Naive thymus-derived CD4-positive, alpha-beta T cell (primary cell): Measurements from ENCODE around the gene MTCH1. TPM values are rescaled to one million over a fixed set of nuclear protein-coding genes. Genes with fewer than 3 reads are reported as not detected.

Experiments used
- ATAC-seq: fragments of 150-1000 bp; cut with Tn5 transposase; 2 replicates; pipeline ENCODE4 v1.10.0; 2021; ENCODE audit warnings: mild to moderate bottlenecking, moderate library complexity
- CTCF ChIA-PET: fragments of 350-600 bp; sonication (Branson Sonifier 250); formaldehyde crosslinking; loops from one replicate; lab custom pipeline; 2021; ENCODE audit warnings: antibody characterized with exemption; lab: Charles Lee
- POLR2A ChIA-PET: fragments of 350-600 bp; sonication (Branson Sonifier 250); formaldehyde crosslinking; loops from one replicate; lab custom pipeline; 2021; ENCODE audit warnings: antibody characterized with exemption, inconsistent platforms; lab: Charles Lee
- DNase-seq, 9 donors: peaks; one replicate each; pipeline versions ENCODE4 v3.0.0 to v3.0.0-alpha.2; 2020 to 2022; ENCODE audit warnings: mixed read lengths in 1 of 9
- H3K27ac ChIP-seq: one replicate; pipeline ENCODE4 v1.7.0; 2013; ENCODE audit warnings: mild to moderate bottlenecking, low read depth, low read length, moderate library complexity
- H3K27me3 ChIP-seq, 2 donors: one replicate each; pipeline ENCODE4 v1.7.0; 2013; ENCODE audit warnings: low read length in 2 of 2, mild to moderate bottlenecking in 2 of 2, moderate library complexity in 2 of 2; ENCODE audit not compliant: control insufficient read depth in 2 of 2, insufficient read depth in 2 of 2
- H3K36me3 ChIP-seq, 3 experiments: 1 replicate in 2 of 3; 2 replicates in 1 of 3; pipeline ENCODE4 v1.7.0; 2013; ENCODE audit warnings: low read length in 3 of 3, mild to moderate bottlenecking in 3 of 3, moderate library complexity in 1 of 3; ENCODE audit not compliant: insufficient read depth in 3 of 3, control insufficient read depth in 2 of 3
- H3K4me1 ChIP-seq, 2 donors: one replicate each; pipeline ENCODE4 v1.7.0; 2013; ENCODE audit warnings: low read length in 2 of 2, mild to moderate bottlenecking in 2 of 2, moderate library complexity in 1 of 2; ENCODE audit not compliant: control insufficient read depth in 2 of 2, insufficient read depth in 2 of 2
- H3K4me3 ChIP-seq: 2 replicates; pipeline ENCODE4 v1.7.0; 2013; ENCODE audit warnings: mild to moderate bottlenecking, low read length
- H3K9me3 ChIP-seq, 3 experiments: 1 replicate in 2 of 3; 2 replicates in 1 of 3; pipeline ENCODE4 v1.7.0; 2013; ENCODE audit warnings: low read length in 3 of 3; ENCODE audit not compliant: control insufficient read depth in 2 of 3
- H3K27ac Mint-ChIP-seq, 9 donors: one replicate each; pipeline ENCODE4 v1.8.0; 2020 to 2022; ENCODE audit warnings: mixed read lengths in 9 of 9, mild to moderate bottlenecking in 8 of 9, moderate library complexity in 5 of 9, inconsistent platforms in 2 of 9
- H3K27me3 Mint-ChIP-seq, 5 donors: one replicate each; pipeline ENCODE4 v1.8.0; 2021 to 2022; ENCODE audit warnings: mixed read lengths in 5 of 5, mild to moderate bottlenecking in 1 of 5
- H3K36me3 Mint-ChIP-seq, 5 donors: one replicate each; pipeline ENCODE4 v1.8.0; 2020 to 2022; ENCODE audit warnings: mixed read lengths in 5 of 5, mild to moderate bottlenecking in 3 of 5, inconsistent platforms in 1 of 5
- H3K4me1 Mint-ChIP-seq, 7 donors: one replicate each; pipeline ENCODE4 v1.8.0; 2020 to 2022; ENCODE audit warnings: mixed read lengths in 7 of 7, mild to moderate bottlenecking in 3 of 7, inconsistent platforms in 1 of 7
- H3K4me3 Mint-ChIP-seq, 10 donors: one replicate each; pipeline ENCODE4 v1.8.0; 2020 to 2022; ENCODE audit warnings: mild to moderate bottlenecking in 10 of 10, mixed read lengths in 10 of 10, moderate library complexity in 6 of 10, inconsistent platforms in 2 of 10
- H3K9me3 Mint-ChIP-seq, 11 donors: one replicate each; pipeline ENCODE4 v1.8.0; 2020 to 2022; ENCODE audit warnings: mixed read lengths in 11 of 11, mild to moderate bottlenecking in 4 of 11, inconsistent platforms in 1 of 11, moderate library complexity in 1 of 11
- intact Hi-C, 2 donors: fragments of 100-400 bp; cut with micrococcal nuclease; formaldehyde crosslinking; loops; one replicate each; pipeline ENCODE4 v1.15.1; 2023
- polyA plus RNA-seq, 2 donors: library from polyadenylated mRNA; unstranded; fragments of 300-500 nt; fragmentation: Illumina TruSeq; gene quantifications; one replicate each; pipeline ENCODE4 v1.2.3, GENCODE V29; 2021
- total RNA-seq, 6 experiments: library from RNA in 5 of 6; stranded (reverse) in 5 of 6; gene quantifications; 1 replicate in 5 of 6; 2 replicates in 1 of 6; pipeline ENCODE4 v1.2.3 and lab custom pipeline; 2021 to 2026

The MTCH1 gene
- total and polyA plus RNA-seq, 7 experiments from 2014 or later, result 75.2 to 198 (median 130) TPM

DNA sequence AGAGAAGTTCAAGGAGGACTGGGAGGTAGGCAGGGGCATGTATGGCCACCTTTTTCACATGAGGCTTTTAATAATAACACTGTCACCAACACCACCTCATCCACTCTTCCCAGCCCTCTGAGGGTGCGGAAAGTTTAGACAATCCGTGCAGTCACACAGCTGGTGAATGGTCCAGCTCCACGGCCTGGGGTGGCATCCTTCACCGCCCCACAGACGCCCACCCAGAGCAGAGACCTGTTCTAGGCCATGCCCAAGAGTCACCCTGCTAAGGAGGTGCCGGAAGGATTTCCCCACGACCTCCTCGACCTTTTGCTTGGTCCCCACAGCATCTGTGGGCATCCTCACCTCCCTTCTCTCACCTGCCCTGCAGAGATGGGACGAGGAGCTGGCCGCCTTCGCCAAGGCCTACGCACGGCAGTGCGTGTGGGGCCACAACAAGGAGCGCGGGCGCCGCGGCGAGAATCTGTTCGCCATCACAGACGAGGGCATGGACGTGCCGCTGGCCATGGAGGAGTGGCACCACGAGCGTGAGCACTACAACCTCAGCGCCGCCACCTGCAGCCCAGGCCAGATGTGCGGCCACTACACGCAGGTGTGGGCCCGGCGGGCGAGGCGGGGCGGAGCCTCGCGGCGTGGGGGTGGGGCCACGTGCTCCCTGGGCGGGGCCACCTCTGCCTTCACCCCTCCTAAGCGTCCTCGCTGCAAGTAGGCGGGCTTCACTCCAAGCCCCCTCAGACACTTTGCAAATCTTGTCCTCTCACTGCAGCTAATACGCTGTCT is 27.0 kb downstream of the MTCH1 start:
- DNase-seq (no peak), ATAC-seq (no peak)
- peaks cover 40 to 69% (median 55%) of the 10 kb centered on the region in 7 donors for H3K4me1 Mint-ChIP-seq
- no peak overlapping the region for H3K4me3 Mint-ChIP-seq
- H3K9me3 ChIP-seq, result no peaks in the 10 kb centered on the region
- no peaks in the 10 kb centered on the region for H3K36me3 ChIP-seq
- intact Hi-C loops, result no loop called here
- H3K36me3 Mint-ChIP-seq, result no peaks in the 10 kb centered on the region
- H3K27ac Mint-ChIP-seq, result peak overlapping the region in 2 of 9 donors; percentile 33 to 71
- H3K27me3 ChIP-seq, result no peaks in the 10 kb centered on the region
- H3K4me3 ChIP-seq, result no peak overlapping the region
- POLR2A ChIA-PET, result no interaction called here
- no peak overlapping the region for H3K27ac ChIP-seq
- H3K27me3 Mint-ChIP-seq, result peaks cover 0 to 6% (median 0%) of the 10 kb centered on the region in 5 donors
- H3K4me1 ChIP-seq, result peaks cover 30 to 41% of the 10 kb centered on the region in 2 donors
- no peaks in the 10 kb centered on the region for H3K9me3 Mint-ChIP-seq
- CTCF ChIA-PET, result interaction anchor here (0.6 to 0.7 kb wide), 2 partner anchors 18 to 1283 kb away, joined by 3 read pairs; no protein-coding TSS in a partner anchor

DNA sequence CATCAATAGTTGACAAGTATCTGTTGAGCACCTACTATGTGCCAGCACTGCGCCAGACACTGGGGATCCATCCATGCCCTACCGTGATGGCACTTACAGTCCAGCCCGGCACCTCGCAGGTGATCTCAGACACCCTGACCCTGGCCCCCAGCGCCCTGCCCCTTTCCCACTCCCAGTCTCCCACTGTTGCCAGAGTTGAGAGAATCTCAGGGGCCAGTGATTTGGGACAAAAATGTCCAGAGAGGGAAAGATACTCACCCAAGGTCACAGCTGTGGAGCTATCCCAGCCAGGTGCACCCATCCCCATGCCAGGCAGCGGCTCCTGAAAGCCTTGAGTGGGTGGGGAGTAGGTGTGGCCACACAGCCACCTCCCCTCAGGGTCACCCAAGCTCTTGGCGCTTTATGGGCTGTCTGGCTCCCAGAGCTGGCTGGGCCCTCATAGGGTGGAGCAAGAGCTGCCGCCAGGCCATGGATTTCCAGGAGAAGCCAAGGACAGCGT is 28.2 kb downstream of the MTCH1 start:
- intact Hi-C loops, result no loop called here
- no peaks in the 10 kb centered on the region for H3K27me3 ChIP-seq
- H3K27ac ChIP-seq, result no peak overlapping the region
- peaks cover 23 to 36% of the 10 kb centered on the region in 2 donors for H3K4me1 ChIP-seq
- no peaks in the 10 kb centered on the region for H3K9me3 Mint-ChIP-seq
- H3K27ac Mint-ChIP-seq, result peak overlapping the region in 3 of 9 donors; percentile 14 to 54 (median 30)
- peaks cover 0 to 7% (median 4%) of the 10 kb centered on the region in 5 donors for H3K27me3 Mint-ChIP-seq
- H3K36me3 ChIP-seq, result no peaks in the 10 kb centered on the region
- peak overlapping the region in 1 of 10 donors; percentile 88 for H3K4me3 Mint-ChIP-seq
- peaks cover 37 to 68% (median 50%) of the 10 kb centered on the region in 7 donors for H3K4me1 Mint-ChIP-seq
- DNase-seq (no peak), ATAC-seq (no peak)
- ChIA-PET CTCF (no interaction called here), POLR2A (no interaction called here)
- H3K36me3 Mint-ChIP-seq, result no peaks in the 10 kb centered on the region
- no peaks in the 10 kb centered on the region for H3K9me3 ChIP-seq
- no peak overlapping the region for H3K4me3 ChIP-seq

DNA sequence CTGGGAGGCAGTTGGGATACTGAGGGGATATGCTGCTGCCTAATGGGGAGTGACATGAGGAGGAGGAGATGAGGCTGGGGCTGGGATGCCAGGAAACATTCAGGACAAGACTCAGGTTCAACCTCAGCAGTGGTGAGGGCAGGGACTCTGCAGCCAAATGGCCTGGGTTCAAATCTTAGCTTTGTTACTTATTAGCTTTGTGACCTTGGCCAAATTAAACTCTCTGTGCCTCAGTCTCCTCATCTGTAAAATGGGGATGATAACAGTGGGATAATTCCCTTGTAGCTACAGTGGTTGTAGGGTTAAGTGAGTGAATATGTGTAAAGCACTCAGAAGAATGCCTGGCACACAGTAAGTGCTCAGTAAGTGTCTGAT is 29.6 kb downstream of the MTCH1 start:
- intact Hi-C loops, result no loop called here
- no peaks in the 10 kb centered on the region for H3K9me3 ChIP-seq
- ChIA-PET CTCF (interaction anchor here (2.1 kb wide), 1 partner anchor 30 kb away, joined by 4 read pairs; the partner anchor contains the start of gene MTCH1), POLR2A (interaction anchor here (1.0 to 1.8 kb wide), 4 partner anchors 8 to 30 kb away, joined by 4 to 8 read pairs (median 6); partner anchors contain the start of gene MTCH1)
- H3K27me3 Mint-ChIP-seq, result peaks cover 0 to 8% (median 4%) of the 10 kb centered on the region in 5 donors
- H3K27me3 ChIP-seq, result no peaks in the 10 kb centered on the region
- H3K4me1 Mint-ChIP-seq, result peaks cover 33 to 60% (median 46%) of the 10 kb centered on the region in 7 donors
- DNase-seq (no peak), ATAC-seq (no peak)
- H3K27ac Mint-ChIP-seq, result peak overlapping the region in 7 of 9 donors; percentile 60 to 91 (median 78)
- no peak overlapping the region for H3K4me3 ChIP-seq
- peak overlapping the region; percentile 23 for H3K27ac ChIP-seq
- no peaks in the 10 kb centered on the region for H3K36me3 ChIP-seq
- peaks cover 23 to 35% of the 10 kb centered on the region in 2 donors for H3K4me1 ChIP-seq
- no peaks in the 10 kb centered on the region for H3K9me3 Mint-ChIP-seq
- H3K36me3 Mint-ChIP-seq, result no peaks in the 10 kb centered on the region
- peak overlapping the region in 7 of 10 donors; percentile 68 to 90 (median 80) for H3K4me3 Mint-ChIP-seq

DNA sequence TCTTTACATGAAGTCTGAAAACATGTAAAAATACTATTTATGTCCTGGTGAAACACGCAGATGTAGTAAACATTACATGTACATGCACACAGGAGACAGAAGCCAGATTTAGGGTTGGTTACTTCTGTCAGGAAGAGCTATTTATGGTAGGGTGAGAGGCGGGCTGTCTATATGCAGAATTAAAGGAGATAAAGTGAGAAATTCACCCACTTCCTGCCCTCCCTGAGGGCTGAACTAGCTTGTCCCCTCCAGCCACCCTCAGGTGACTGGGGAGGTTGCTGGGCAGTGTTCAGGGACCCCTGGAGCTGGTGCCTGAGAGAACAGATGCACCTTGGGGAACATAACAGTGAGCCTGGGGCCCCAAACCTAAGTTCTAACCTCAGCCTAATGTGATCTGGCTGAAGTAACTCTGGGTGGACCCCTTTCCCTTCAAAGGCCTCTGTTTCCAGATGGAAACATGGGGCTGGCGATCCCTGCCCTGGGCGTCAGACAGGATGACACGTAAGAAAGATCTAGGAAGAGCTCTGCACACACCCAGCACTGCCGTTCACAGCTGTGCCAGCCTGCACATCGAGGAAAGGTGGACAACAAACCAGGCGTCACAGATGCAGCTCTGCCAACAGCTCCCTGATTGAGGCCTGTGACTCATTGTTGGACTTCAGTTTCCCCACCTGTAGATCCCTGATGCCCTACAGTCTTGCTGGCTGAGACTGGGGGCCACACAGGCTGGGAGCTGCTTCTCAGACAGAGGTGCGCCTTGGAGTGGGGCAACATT is 30.1 kb downstream of the MTCH1 start:
- CTCF ChIA-PET, result interaction anchor here (2.1 kb wide), 1 partner anchor 30 kb away, joined by 4 read pairs; the partner anchor contains the start of gene MTCH1
- POLR2A ChIA-PET, result interaction anchor here (0.5 to 1.8 kb wide), 6 partner anchors 9 to 360 kb away, joined by 3 to 8 read pairs (median 6); partner anchors contain the start of genes C6orf89 and MTCH1
- no peaks in the 10 kb centered on the region for H3K36me3 Mint-ChIP-seq
- H3K27me3 Mint-ChIP-seq, result peaks cover 0 to 8% (median 4%) of the 10 kb centered on the region in 5 donors
- no peaks in the 10 kb centered on the region for H3K36me3 ChIP-seq
- H3K9me3 Mint-ChIP-seq, result no peaks in the 10 kb centered on the region
- ATAC-seq (peak; percentile 33), DNase-seq (peak in 1 of 9 donors; percentile 18)
- H3K27ac Mint-ChIP-seq, result peak overlapping the region; percentile 29 to 91 (median 61)
- no peaks in the 10 kb centered on the region for H3K27me3 ChIP-seq
- H3K4me3 ChIP-seq, result peak overlapping the region; percentile 12
- peaks cover 33 to 55% (median 41%) of the 10 kb centered on the region in 7 donors for H3K4me1 Mint-ChIP-seq
- H3K9me3 ChIP-seq, result no peaks in the 10 kb centered on the region
- H3K4me1 ChIP-seq, result peaks cover 23 to 35% of the 10 kb centered on the region in 2 donors
- peak overlapping the region; percentile 9 to 90 (median 80) for H3K4me3 Mint-ChIP-seq
- H3K27ac ChIP-seq, result peak overlapping the region; percentile 23
- intact Hi-C loops, result no loop called here

DNA sequence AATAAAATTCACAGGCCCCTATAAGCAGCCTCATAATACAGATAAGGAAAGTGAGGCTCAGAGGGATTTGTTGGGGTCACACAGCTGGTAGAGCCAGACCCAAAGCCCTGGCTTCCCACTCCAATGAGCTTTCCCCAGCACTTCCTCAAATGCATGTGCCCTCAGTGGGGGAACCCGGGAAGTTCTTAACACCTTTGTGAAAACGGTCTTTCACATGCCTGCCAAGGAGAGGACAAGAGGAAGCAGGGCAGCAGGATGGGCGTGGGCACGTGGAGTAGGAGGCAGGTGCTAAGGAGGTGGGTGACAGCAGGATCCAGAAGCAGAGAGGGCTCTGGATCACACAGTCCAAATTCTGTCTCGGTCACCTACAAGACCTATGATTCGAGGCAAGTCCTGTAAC is 30.9 kb downstream of the MTCH1 start:
- peak overlapping the region; percentile 16 to 91 (median 60) for H3K27ac Mint-ChIP-seq
- no peaks in the 10 kb centered on the region for H3K36me3 ChIP-seq
- intact Hi-C loops, result no loop called here
- H3K27ac ChIP-seq, result peak overlapping the region; percentile 22
- no peak for ATAC-seq
- no peaks in the 10 kb centered on the region for H3K9me3 Mint-ChIP-seq
- H3K9me3 ChIP-seq, result no peaks in the 10 kb centered on the region
- DNase-seq, result peak in 1 of 9 donors; percentile 19
- H3K4me3 ChIP-seq, result peak overlapping the region; percentile 12
- peaks cover 0 to 8% (median 4%) of the 10 kb centered on the region in 5 donors for H3K27me3 Mint-ChIP-seq
- peaks cover 35 to 52% (median 38%) of the 10 kb centered on the region in 7 donors for H3K4me1 Mint-ChIP-seq
- ChIA-PET POLR2A (interaction anchor here (0.8 to 1.8 kb wide), 5 partner anchors 10 to 70 kb away, joined by 4 to 8 read pairs (median 6); partner anchors contain the start of genes C6orf89 and MTCH1), CTCF (interaction anchor here (2.1 kb wide), 1 partner anchor 31 kb away, joined by 4 read pairs; the partner anchor contains the start of gene MTCH1)
- no peaks in the 10 kb centered on the region for H3K27me3 ChIP-seq
- peak overlapping the region; percentile 9 to 90 (median 80) for H3K4me3 Mint-ChIP-seq
- H3K36me3 Mint-ChIP-seq, result no peaks in the 10 kb centered on the region
- H3K4me1 ChIP-seq, result peaks cover 23 to 35% of the 10 kb centered on the region in 2 donors
